Vagina (tissue), 2 donors: ENCODE data around the gene FAM53B.
A peak's percentile ranks its signal among the peaks of the same experiment; 100 is the strongest.

Experiments used
- POLR2A ChIP-seq, 2 donors: fragments of 450-650 bp; IDR thresholded peaks; one replicate each; pipeline ENCODE4 v1.6.1; 2017; ENCODE audit warnings: antibody characterized with exemption in 2 of 2, mild to moderate bottlenecking in 2 of 2, moderate library complexity in 2 of 2
- POLR2AphosphoS5 ChIP-seq, 2 donors: sonication (generic); formaldehyde crosslinking; IDR thresholded peaks; one replicate each; pipeline ENCODE4 v1.9.0; 2017; ENCODE audit warnings: antibody characterized with exemption in 2 of 2, mild to moderate bottlenecking in 2 of 2, low read depth in 1 of 2; ENCODE audit not compliant: insufficient read depth in 1 of 2
- TF ChIP-seq, protein P1 (sequence below), 3 experiments: fragments of 450-650 bp in 2 of 3; fragments of 200-600 bp in 1 of 3; sonication (generic) in 1 of 3; IDR thresholded peaks; one replicate each; pipeline ENCODE4 v1.5.1; 2017 to 2019; ENCODE audit warnings: antibody characterized with exemption in 3 of 3, mild to moderate bottlenecking in 2 of 3, moderate library complexity in 2 of 3

DNA sequence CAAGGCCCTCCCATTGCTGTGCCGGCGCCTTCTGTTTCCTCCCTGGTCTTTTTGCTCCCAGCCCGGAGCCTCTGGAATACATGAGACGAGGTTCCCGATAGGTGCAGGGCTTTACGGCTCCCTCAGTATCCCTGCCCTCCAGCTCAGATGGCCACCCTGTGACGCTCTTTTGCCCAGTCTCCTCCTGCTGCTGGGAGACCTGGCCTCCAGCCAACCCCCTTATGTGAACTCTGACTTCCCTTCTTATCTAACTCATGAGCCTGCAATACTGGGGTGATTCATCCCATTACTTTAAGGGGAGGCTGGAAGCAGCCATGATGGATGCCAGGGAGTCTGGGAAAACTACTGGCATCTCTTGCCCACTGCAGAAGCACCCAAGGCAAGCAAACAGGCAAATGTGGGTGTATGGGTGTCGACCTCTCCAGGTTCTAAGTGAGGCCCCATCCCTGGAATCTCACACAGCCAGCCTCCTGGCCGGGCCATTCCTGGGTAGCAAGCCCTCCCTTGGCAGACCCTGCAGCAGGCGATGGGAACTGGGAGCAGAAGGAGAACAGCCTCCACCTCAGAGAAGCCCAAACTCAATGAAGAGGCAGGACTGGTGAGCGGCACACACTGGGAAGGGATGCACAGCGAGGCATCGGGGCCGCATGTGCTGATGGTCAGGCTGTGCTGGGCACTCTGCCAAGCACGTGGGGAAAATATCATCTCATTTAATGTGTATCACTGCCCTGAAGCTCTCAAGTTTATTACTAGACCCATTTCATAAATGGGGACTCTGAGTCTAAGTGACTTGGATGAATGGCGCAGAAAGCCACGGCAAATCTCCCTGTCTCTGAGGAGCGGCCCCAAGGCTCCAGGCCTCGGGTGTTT, 97.5 kb downstream of the FAM53B start:
- no peak for TF ChIP-seq POLR2A (IDR thresholded peaks at IDR 0.05)
- TF ChIP-seq, protein P1, sequence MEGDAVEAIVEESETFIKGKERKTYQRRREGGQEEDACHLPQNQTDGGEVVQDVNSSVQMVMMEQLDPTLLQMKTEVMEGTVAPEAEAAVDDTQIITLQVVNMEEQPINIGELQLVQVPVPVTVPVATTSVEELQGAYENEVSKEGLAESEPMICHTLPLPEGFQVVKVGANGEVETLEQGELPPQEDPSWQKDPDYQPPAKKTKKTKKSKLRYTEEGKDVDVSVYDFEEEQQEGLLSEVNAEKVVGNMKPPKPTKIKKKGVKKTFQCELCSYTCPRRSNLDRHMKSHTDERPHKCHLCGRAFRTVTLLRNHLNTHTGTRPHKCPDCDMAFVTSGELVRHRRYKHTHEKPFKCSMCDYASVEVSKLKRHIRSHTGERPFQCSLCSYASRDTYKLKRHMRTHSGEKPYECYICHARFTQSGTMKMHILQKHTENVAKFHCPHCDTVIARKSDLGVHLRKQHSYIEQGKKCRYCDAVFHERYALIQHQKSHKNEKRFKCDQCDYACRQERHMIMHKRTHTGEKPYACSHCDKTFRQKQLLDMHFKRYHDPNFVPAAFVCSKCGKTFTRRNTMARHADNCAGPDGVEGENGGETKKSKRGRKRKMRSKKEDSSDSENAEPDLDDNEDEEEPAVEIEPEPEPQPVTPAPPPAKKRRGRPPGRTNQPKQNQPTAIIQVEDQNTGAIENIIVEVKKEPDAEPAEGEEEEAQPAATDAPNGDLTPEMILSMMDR (IDR thresholded peaks at IDR 0.05): no peak
- peak; percentile 50 to 67 for TF ChIP-seq POLR2AphosphoS5 (IDR thresholded peaks at IDR 0.05; ENCODE audit: insufficient read depth in 1 of 2, low read depth in 1 of 2)
